A549 (cell line): Measurements from ENCODE around the gene PRDM2. TPM values are rescaled to one million over a fixed set of nuclear protein-coding genes. Genes with fewer than 3 reads are reported as not detected.
A peak's percentile ranks its signal among the peaks of the same experiment; 100 is the strongest.

Source experiments
- ATAC-seq, 2 experiments: fragments of 200-7000 bp in 1 of 2; fragments of >200 bp in 1 of 2; cut with Nextera tagmentation in 1 of 2; cut with Tn5 transposase in 1 of 2; 3 replicates each; pipeline versions ENCODE4 v1.8.0 to v1.9.1; 2018 to 2020; ENCODE audit warnings: mild to moderate bottlenecking in 1 of 2, moderate library complexity in 1 of 2
- CTCF ChIA-PET: fragments of 300-600 bp; sonication (Branson Sonifier 250); formaldehyde crosslinking; extraction: SDS; loops from one replicate; lab custom pipeline; 2021; ENCODE audit warnings: antibody characterized with exemption, inconsistent platforms; lab: Yijun Ruan, JAX
- POLR2A ChIA-PET: fragments of 350-600 bp; formaldehyde crosslinking; extraction: SDS; loops from one replicate; lab custom pipeline; 2021; ENCODE audit warnings: antibody characterized with exemption, inconsistent platforms; lab: Yijun Ruan, JAX
- DNase-seq, 2 experiments: peaks; one replicate each; pipeline versions ENCODE4 v3.0.0 to v3.0.0-alpha.2; 2011 to 2016; ENCODE audit warnings: low read depth in 1 of 2, low spot score in 1 of 2
- FAIRE-seq: peaks from 2 replicates; lab custom pipeline; 2011; peaks lifted over from hg19 to GRCh38; lab: Jason Lieb, UNC
- H3K27ac ChIP-seq, 2 experiments: fragments of >200 bp; sonication (Bioruptor Twin); formaldehyde crosslinking; 3 replicates each; pipeline ENCODE4 v1.5.1; 2016 to 2017
- H3K4me1 ChIP-seq: fragments of >200 bp; sonication (Bioruptor Twin); formaldehyde crosslinking; 3 replicates; pipeline ENCODE4 v1.6.1; 2016
- H3K4me2 ChIP-seq: fragments of >200 bp; sonication (Bioruptor Twin); formaldehyde crosslinking; 3 replicates; pipeline ENCODE4 v1.6.1; 2016
- H3K4me3 ChIP-seq: fragments of >200 bp; sonication (Bioruptor Twin); formaldehyde crosslinking; 3 replicates; pipeline ENCODE4 v1.5.1; 2016
- H3K9me3 ChIP-seq: fragments of >200 bp; sonication (Bioruptor Twin); formaldehyde crosslinking; 3 replicates; pipeline ENCODE4 v1.6.1; 2016
- ATOH8 ChIP-seq: fragments of 250-450 bp; sonication (Bioruptor Pico); IDR thresholded peaks from 2 replicates; pipeline ENCODE4 v1.5.0; 2020; ENCODE audit warnings: low read depth, mild to moderate bottlenecking, moderate library complexity
- BHLHE40 ChIP-seq: IDR thresholded peaks from 2 replicates; pipeline ENCODE4 v1.6.1; 2012; ENCODE audit warnings: low read depth, low read length, inconsistent platforms
- CBX2 ChIP-seq: fragments of 200-600 bp; sonication (generic); IDR thresholded peaks from 2 replicates; pipeline ENCODE4 v1.6.1; 2016; ENCODE audit warnings: low read depth, mild to moderate bottlenecking, borderline replicate concordance
- CBX8 ChIP-seq: fragments of 200-600 bp; sonication (generic); IDR thresholded peaks from 2 replicates; pipeline ENCODE4 v1.6.1; 2016
- CEBPB ChIP-seq, 2 experiments: fragments of >200 bp in 1 of 2; sonication (Bioruptor Twin) in 1 of 2; formaldehyde crosslinking in 1 of 2; IDR thresholded peaks; 2 replicates each; pipeline ENCODE4 v1.6.1; 2012 to 2016
- CHD2 ChIP-seq: fragments of 150-350 bp; IDR thresholded peaks from 2 replicates; pipeline ENCODE4 v1.6.1; 2014; ENCODE audit warnings: low read length; ENCODE audit not compliant: partially characterized antibody
- CHD4 ChIP-seq: fragments of 200-600 bp; sonication (generic); IDR thresholded peaks from 2 replicates; pipeline ENCODE4 v1.6.1; 2016; ENCODE audit warnings: antibody characterized with exemption, mild to moderate bottlenecking, borderline replicate concordance
- E2F6 ChIP-seq: IDR thresholded peaks from 2 replicates; pipeline ENCODE4 v1.6.1; 2012; ENCODE audit warnings: low read depth, borderline replicate concordance
- EHF ChIP-seq: fragments of 250-450 bp; sonication (Bioruptor Pico); IDR thresholded peaks from 2 replicates; pipeline ENCODE4 v1.5.0; 2020; ENCODE audit warnings: mild to moderate bottlenecking
- GATA3 ChIP-seq: IDR thresholded peaks from 2 replicates; pipeline ENCODE4 v1.6.1; 2012; ENCODE audit warnings: borderline replicate concordance
- MAFK ChIP-seq: fragments of 450-650 bp; IDR thresholded peaks from 2 replicates; pipeline ENCODE4 v1.6.1; 2014; ENCODE audit not compliant: partially characterized antibody
- MYC ChIP-seq: IDR thresholded peaks from 2 replicates; pipeline ENCODE4 v1.6.1; 2012; ENCODE audit warnings: mild to moderate bottlenecking, inconsistent platforms, low read length, improper control_type of control experiment, borderline replicate concordance
- NR3C1 ChIP-seq: fragments of >200 bp; sonication (Bioruptor Twin); formaldehyde crosslinking; IDR thresholded peaks from 3 replicates; pipeline ENCODE4 v1.6.1; 2017
- PBX3 ChIP-seq: IDR thresholded peaks from 2 replicates; pipeline ENCODE4 v1.6.1; 2012
- PHF8 ChIP-seq: fragments of 200-600 bp; sonication (generic); IDR thresholded peaks from 2 replicates; pipeline ENCODE4 v1.6.1; 2016; ENCODE audit warnings: low read depth, mild to moderate bottlenecking, antibody characterized with exemption, moderate library complexity, borderline replicate concordance
- ZSCAN20 ChIP-seq: fragments of 250-450 bp; sonication (Bioruptor Pico); IDR thresholded peaks from 2 replicates; pipeline ENCODE4 v1.8.0; 2022; ENCODE audit warnings: mild to moderate bottlenecking, moderate library complexity
- WGBS: methylation state at CpG from one replicate; pipeline ENCODE4 v1.1.6; 2017; ENCODE audit errors: missing lambda C conversion rate; 5-methylcytosine and 5-hydroxymethylcytosine counted together
- polyA plus RNA-seq, 4 experiments: library from polyadenylated mRNA; depleted of rRNA in 3 of 4; stranded (reverse); fragments of >200 nt; fragmentation: RNase III in 1 of 4; extraction: RNeasy Plus Mini Kit Qiagen cat#74134 plus additional on column Dnase treatment in 1 of 4; gene quantifications; 2 replicates in 3 of 4; 3 replicates in 1 of 4; pipeline ENCODE4 v1.2.3, GENCODE V29; 2011 to 2017

PRDM2 gene
- polyA plus RNA-seq, 2 of the 4 experiments (the other 2 are of a cell fraction) = 7.9 to 8.4 TPM

GRCh38 chr1:13756557-13757315, 56.7 kb downstream of the PRDM2 start:
- no peak for TF ChIP-seq MYC
- peak; percentile 9 for TF ChIP-seq MAFK
- TF ChIP-seq ZSCAN20 (CRISPR knock-in tag) = no peak
- DNase-seq (no peak), FAIRE-seq (no peak), ATAC-seq (no peak)
- 80% methylated on average over 4 of the region's 4 CpGs for WGBS
- H3K4me2 ChIP-seq = 0 out of 3 replicates have a peak overlapping the region, but pooled peaks have one; percentile 9
- no peaks in the 10 kb centered on the region for H3K9me3 ChIP-seq
- no peak overlapping the region for H3K4me3 ChIP-seq
- H3K4me1 ChIP-seq = peaks cover 15% of the 10 kb centered on the region; the same call in 2 of the 3 replicates
- ChIA-PET CTCF (interaction anchor here (0.6 kb wide), 1 partner anchor 26 kb away, joined by 3 read pairs; no protein-coding TSS in a partner anchor), POLR2A (interaction anchor here (1.2 kb wide), 1 partner anchor 7 kb away, joined by 5 read pairs; no protein-coding TSS in a partner anchor)
- no peak overlapping the region for H3K27ac ChIP-seq

- ChIA-PET CTCF (no interaction called here), POLR2A (interaction anchor here (1.2 kb wide), 1 partner anchor 8 kb away, joined by 5 read pairs; no protein-coding TSS in a partner anchor)
- Histone ChIP-seq H3K4me2 (peak overlapping the region; percentile 9; the same call in 2 of the 3 replicates), H3K4me3 (no peak overlapping the region), H3K9me3 (no peaks in the 10 kb centered on the region), H3K27ac (no peak overlapping the region), H3K4me1 (peaks cover 15% of the 10 kb centered on the region; the same call in 2 of the 3 replicates)
- FAIRE-seq = no peak
- DNase-seq = no peak
- TF ChIP-seq PHF8 = no peak
- TF ChIP-seq BHLHE40 = no peak
- TF ChIP-seq CBX2 = no peak
- 87% methylated on average over 2 of the region's 2 CpGs for whole genome bisulfite sequencing
- no peak for ATAC-seq
Measured at GRCh38 chr1:13757693-13758092, 57.7 kb downstream of the PRDM2 start.

- Histone ChIP-seq H3K4me2 (no peak overlapping the region), H3K27ac (no peak overlapping the region), H3K4me1 (peaks cover 19% of the 10 kb centered on the region; the same call in 2 of the 3 replicates), H3K4me3 (no peak overlapping the region), H3K9me3 (no peaks in the 10 kb centered on the region)
- POLR2A ChIA-PET = no interaction called here
- TF ChIP-seq NR3C1 = no peak
- no peak for TF ChIP-seq CEBPB (IDR thresholded peaks at IDR 0.05)
- TF ChIP-seq PBX3 = no peak
- TF ChIP-seq CHD2 = no peak
- no peak for TF ChIP-seq GATA3
- no peak for TF ChIP-seq ATOH8 (CRISPR knock-in tag)
- TF ChIP-seq CHD4 = no peak
- ATAC-seq (no peak), FAIRE-seq (no peak), DNase-seq (no peak)
- CTCF ChIA-PET = no interaction called here
- WGBS = 90% methylated on average over 4 of the region's 4 CpGs
Measured at GRCh38 chr1:13759072-13759471, 59.1 kb downstream of the PRDM2 start.

- ChIA-PET POLR2A (no interaction called here), CTCF (no interaction called here)
- no peak overlapping the region for H3K27ac ChIP-seq
- no peak overlapping the region for H3K4me2 ChIP-seq
- WGBS = 95% methylated on average over 2 of the region's 2 CpGs
- no peak overlapping the region for H3K4me3 ChIP-seq
- TF ChIP-seq EHF (no peak), ATOH8 (CRISPR knock-in tag) (no peak), MYC (no peak), CBX8 (no peak), GATA3 (no peak), E2F6 (no peak)
- ATAC-seq (no peak), DNase-seq (no peak), FAIRE-seq (no peak)
- peaks cover 26% of the 10 kb centered on the region for H3K4me1 ChIP-seq
- H3K9me3 ChIP-seq = no peaks in the 10 kb centered on the region
Measured at GRCh38 chr1:13760340-13760739, 60.4 kb downstream of the PRDM2 start.
